Epithelial cell of proximal tubule (primary cell): ENCODE results near the gene TXNIP. TPM values are rescaled to one million over a fixed set of nuclear protein-coding genes. Genes with fewer than 3 reads are reported as not detected.

Experiments
- DNase-seq: peaks from one replicate; pipeline ENCODE4 v3.0.0-alpha.2; 2011; ENCODE audit warnings: low read depth
- H3K4me3 ChIP-seq: 2 replicates; pipeline ENCODE4 v1.5.1; 2011; ENCODE audit warnings: low read depth, mild to moderate bottlenecking, low read length
- CTCF ChIP-seq: conservative IDR thresholded peaks from 2 replicates; pipeline ENCODE4 v1.5.1; 2012; ENCODE audit warnings: low read depth, mild to moderate bottlenecking, low read length
- total RNA-seq: library from RNA; depleted of rRNA; stranded (reverse); fragments of >200 nt; gene quantifications from 2 replicates; pipeline ENCODE4 v1.2.3, GENCODE V29; 2015

The TXNIP gene
- total RNA-seq, 1 donor from 2014 or later: 198 TPM

- no peak for TF ChIP-seq CTCF
- no peak for DNase-seq
- H3K4me3 ChIP-seq: no peak overlapping the region
Measured at GRCh38 chr1:145990249-145990855, 6.0 kb downstream of the TXNIP start.

GRCh38 chr1:145988773-145989172 lies 7.6 kb downstream of the TXNIP start:
- no peak for TF ChIP-seq CTCF
- H3K4me3 ChIP-seq: no peak overlapping the region
- DNase-seq: no peak

GRCh38 chr1:145987926-145988325 lies 8.5 kb downstream of the TXNIP start:
- no peak overlapping the region for H3K4me3 ChIP-seq
- no peak for TF ChIP-seq CTCF
- DNase-seq: no peak

GRCh38 chr1:145986551-145986950 lies 9.8 kb downstream of the TXNIP start:
- TF ChIP-seq CTCF: no peak
- DNase-seq: no peak

GRCh38 chr1:145985502-145986439 lies 10.6 kb downstream of the TXNIP start:
- no peak for TF ChIP-seq CTCF
- peak; percentile 88 for DNase-seq
- H3K4me3 ChIP-seq: no peak overlapping the region

More at GRCh38 chr1:145986551-145986950, 9.8 kb downstream of the TXNIP start:
- H3K4me3 ChIP-seq: no peak overlapping the region

- no peak for TF ChIP-seq CTCF
- DNase-seq: no peak
- no peak overlapping the region for H3K4me3 ChIP-seq
Measured at GRCh38 chr1:145985129-145985501, 11.3 kb downstream of the TXNIP start.
